COLO829 (cell line): ENCODE results near the gene ZFYVE27.
"Not testable (repeated sequence)": the region's sequence is repeated elsewhere in the genome, so short reads cannot be mapped to it uniquely, and the experiment has no call there.

Experiments used
- DNase-seq: peaks from one replicate; pipeline ENCODE4 v3.0.0; 2012; ENCODE audit warnings: low spot score

The ZFYVE27 gene, protein sequence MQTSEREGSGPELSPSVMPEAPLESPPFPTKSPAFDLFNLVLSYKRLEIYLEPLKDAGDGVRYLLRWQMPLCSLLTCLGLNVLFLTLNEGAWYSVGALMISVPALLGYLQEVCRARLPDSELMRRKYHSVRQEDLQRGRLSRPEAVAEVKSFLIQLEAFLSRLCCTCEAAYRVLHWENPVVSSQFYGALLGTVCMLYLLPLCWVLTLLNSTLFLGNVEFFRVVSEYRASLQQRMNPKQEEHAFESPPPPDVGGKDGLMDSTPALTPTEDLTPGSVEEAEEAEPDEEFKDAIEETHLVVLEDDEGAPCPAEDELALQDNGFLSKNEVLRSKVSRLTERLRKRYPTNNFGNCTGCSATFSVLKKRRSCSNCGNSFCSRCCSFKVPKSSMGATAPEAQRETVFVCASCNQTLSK

DNA sequence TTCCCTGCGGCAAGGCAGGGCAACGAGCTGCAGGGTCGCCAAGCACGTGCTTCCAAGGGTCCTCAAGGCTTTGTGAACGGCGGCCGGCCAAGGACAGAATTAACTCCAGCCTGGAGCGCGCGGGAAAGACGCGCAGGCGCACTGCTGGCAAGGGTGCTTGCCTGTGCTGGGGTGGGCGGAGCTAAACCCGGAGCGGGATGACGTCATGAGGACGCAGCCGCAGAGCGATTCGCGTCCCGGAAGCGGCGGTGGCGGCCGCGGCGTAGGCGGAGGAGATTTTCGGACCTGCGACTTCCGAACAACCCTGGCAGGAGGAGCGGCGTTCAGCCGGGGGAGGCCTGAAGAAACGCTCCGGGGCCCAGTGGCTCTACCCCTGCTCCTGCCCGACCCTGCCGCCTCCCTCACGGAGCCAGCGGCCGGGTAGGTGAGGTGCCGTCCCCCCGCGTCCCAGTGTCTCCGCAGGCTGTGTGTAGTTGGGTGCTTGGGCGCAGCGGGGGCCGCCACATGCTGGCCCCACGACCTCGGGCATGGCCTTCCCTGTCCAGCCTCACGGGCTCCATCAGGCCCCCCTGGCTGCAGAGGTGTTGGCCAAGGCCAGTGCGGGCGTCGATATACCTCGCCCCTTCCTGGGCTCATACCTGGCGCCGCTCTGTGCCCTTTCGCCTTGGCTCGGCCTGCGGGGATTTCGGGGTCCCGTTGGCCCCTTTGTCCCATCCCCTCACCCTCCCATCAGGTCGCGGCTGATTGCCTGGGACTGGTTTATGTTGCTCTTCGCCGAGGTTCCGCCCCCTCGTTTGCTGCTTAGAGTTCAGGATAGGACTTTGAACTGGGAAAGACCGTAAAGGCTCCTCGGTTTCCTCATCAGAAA, at the start of gene ZFYVE27:
TSS of gene ZFYVE27 (plus strand) at position 227 of the 868 bp plus-strand sequence. CDS start 1,350 bp downstream, outside the sequence.
- peak; percentile 98 for DNase-seq

DNA sequence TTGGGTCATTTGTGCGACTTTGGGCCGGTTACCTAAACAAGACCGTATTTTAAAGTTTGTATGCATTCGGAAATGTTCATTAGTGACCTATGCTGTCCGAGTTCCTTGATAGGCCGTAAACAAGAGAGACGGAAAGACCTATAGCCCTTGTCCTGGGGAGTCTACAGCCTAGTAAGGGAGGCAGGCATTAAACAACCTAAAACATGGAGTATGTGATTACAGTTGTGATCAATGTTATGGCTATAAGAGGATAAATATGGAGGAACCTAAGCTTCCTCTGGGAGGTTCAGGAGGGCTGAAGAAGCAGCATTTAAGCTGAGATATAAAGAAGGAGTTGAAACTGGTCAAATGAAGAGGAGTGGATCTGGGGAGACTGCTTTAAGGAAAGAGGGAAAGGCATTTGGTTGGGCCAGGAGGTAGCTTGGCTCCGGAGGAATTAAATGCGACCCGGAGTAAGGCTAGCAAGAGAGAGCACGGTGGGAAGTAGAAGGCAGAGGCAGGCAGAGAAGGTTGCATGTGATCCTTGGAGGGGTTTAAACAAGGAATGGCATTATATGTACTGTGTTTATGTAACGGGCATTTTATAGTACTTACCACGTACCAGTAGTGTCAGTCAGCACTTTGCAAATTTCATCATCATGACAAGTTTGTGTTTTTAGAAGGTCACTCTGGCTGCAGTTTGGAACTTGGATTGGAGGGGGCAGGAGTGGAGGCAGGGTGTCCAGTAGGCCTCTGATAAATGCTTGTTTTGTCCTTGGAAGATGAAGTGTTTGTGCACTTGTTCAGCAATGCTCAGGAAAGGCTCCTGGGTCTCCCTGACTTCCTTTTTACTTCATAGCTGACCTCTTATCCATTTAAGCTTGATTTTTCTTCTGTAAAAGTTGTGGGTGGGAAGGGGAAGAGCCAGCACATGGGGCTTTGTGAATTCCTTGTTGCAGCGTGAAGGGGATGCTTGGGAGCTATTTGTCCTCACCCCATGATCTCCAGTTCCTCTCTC, 48.8 kb upstream of the ZFYVE27 start:
- DNase-seq: no peak

DNA sequence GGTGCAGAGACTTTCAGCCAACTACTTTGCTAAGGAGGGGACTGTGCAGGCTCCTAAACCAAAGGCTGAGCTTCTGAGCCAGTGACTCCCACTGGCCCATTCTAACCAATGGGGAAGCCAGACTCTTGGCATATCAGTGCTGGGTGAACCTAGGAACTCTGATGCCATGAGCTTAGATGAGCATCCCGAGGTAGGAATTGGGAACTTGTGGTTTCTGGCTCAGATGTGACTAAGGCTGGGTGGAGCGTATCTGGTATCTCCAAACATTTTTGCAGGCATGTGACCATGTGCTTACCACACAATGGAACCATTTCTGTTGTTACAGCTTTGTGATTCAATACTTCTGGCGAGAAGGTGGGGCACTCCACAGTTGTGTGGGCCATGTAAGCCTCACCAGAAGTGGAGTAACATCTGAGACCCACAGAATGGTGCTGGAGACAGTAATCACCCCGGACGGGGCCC, 47.3 kb upstream of the ZFYVE27 start:
- DNase-seq: peak; percentile 29

DNA sequence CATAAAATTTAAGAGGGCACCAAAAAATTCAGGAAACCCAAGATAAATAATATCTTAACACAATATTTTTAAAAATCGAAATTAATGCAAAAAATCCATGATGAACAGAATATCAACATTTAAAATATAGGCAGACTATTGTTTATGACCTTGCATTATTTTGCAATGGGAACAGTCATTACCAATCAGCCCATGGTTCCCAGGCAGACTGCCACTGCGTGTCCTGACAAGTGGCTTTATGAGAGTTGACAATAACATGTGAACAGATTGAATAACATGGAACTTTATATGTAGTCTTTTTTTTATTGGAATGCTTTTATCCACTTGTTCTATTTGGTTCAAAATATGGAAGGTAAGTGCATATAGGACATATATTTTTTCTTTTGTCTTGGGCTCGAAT, 46.8 kb upstream of the ZFYVE27 start:
- no peak for DNase-seq

DNA sequence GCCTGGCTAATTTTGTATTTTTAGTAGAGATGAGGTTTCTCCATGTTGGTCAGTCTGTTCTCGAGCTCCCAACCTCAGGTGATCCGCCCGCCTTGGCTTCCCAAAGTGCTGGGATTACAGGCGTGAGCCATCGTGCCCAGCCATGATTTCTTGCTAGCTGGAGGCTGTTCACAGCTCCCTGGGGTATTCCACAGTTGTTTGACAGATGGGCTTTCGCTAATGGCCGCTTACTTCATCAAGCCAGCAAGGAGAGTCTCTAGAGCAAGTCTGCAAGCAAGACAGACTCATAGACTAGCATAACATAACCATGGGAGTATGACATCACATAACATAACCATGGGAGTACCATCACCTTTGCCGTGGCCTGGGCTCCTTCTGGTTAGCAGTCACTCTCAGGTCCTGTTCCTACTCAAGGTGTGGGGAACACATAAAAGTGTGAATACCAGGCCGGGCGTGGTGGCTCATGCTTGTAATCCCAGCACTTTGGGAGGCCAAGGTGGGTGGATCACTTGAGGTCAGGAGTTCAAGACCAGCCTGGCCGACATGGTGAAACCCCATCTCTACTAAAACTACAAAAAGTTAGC, 38.8 kb upstream of the ZFYVE27 start:
- DNase-seq: not testable (repeated sequence)

DNA sequence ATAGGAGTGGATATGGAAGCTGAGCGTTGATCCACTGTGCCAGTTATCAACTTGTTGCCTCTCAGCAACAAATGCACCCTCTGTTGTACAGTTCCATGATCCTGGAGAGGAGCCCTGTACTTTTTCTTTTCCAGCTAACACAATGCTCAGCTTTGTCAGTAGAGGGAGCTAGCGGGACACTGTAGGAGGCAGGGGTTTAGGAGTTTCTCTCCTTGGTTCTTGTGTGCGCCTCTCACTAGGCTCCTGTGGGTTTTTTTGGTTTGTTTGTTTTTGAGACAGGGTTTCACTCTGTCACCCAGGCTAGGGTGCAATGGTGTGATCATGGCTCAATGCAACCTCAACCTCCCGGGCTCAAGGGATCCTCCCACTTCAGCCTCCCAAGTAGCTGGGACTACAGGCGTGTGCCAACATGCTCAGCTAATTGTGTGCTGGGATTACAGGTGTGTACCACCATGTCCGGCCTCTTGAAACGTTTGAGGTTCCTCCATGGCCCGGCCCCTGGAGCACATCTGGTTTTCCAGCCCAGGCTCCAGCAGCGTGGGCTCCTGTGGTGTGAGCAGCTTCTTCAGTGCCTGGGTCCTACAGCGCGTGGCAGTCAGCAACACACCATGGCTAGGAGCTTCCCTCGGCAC, 35.4 kb upstream of the ZFYVE27 start:
- peak; percentile 81 for DNase-seq

DNA sequence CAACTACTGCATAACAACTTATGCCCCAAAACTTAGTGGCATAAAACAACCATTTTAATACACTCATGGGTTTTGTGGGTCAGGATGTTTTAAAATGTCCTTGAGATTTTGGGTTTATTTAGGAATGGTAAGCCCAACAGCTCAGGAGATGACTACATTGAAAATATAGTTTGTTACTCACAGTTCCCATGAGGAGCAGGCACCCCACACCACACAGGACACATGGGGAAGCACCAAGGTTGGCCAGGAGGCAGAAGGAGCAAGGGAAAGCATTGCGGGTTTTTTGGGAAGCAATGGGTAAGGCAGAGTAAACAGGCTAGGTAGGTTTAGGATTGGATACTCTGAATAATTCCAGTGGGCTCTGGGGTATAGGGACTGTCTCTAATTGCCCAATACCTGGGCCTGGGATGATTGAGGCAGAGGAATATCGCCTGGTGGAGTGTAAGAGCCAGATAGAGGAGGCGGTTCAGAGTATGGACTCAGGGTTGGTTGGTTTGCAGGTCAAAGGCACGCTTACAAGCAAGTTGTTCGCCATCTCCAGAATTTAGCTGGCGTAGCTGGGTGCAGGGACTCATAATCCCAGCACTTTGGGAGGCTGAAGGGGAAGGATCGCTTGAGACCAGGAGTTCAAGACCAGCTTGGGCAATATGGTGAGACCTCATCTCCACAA, 33.4 kb upstream of the ZFYVE27 start:
- no peak for DNase-seq

DNA sequence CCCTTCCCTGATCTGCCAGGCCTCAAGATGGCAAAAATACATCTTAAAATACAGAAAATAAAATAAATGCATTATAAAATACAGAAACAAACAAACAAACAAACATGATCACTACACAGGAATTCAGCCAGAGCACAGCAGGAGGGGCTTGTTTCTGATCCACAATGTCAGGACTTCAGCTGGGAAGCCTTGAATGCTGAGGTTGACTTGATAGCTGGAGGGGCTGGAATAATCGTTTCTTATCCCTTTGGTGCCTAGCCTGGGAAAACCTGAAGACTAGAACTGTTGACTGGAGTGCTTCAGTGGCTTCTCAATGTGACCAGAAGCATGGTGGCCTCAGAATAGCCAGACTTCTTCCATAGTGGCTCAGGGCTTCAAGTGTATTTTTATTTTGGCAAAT, 32.6 kb upstream of the ZFYVE27 start:
- no peak for DNase-seq

DNA sequence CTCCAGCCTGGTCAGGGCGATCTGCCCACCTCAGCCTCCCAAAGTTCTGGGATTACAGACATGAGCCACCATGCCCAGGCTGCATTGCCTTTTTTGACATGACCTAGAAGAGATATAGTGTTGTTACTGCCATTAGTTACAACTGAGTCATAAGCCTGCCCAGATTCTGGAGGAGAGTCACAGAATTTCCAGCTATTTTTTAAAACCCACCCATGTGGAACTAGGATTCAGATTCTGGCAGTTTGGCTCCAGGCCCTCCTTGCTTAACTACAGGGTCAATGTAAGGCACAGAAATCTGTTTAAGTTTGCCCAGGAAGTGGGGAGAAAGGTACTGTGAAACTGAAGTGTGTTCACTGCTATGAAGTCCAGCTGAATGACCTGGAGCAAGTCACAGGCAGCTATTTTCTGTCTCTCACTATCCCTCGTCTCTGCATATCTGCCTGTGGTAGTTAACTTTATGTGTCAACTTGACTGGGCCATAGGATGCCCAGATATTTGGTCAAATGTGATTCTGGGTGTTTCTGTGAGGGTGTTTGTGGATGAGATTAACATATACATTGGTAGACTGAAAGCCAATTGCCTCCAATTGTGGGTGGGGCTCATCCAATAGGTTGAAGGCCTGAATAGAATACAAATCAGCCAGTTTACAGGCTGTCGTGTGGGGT, 31.8 kb upstream of the ZFYVE27 start:
- no peak for DNase-seq

DNA sequence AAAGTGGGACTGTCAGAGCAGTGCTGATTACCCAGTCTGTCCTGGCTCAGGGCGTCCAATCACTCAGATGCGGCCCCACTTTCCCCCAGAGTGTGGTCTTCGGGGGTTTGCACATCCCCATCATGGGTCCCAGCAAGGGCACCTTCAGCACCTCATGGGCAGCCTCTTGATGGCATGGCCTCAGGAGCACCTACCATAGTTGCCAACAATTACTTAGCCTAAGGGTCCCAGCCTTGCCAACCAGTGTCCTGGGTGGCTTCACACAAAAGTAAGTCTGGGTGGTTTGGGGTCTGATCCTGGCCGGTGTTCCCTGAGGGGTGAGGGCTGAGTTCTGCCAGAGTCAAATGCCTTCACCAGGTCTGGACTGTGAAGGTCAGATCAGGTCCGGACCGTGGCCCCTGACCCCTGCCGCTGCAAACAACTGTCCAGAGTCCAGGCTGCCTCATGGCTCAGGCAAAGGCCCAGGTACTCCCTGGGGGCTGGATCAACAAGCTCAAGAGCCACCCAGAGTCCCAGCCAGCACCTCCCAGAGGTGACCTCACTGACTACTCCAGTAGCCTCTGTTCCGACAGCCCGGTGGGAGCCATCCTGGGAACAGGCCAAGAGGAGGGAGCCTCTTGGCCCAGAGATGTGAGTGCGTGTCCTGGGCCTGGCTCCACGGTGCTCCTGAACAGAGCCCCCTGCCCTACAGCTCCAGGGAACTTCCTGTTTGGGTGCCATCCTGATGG, 29.6 kb upstream of the ZFYVE27 start:
- DNase-seq: no peak

DNA sequence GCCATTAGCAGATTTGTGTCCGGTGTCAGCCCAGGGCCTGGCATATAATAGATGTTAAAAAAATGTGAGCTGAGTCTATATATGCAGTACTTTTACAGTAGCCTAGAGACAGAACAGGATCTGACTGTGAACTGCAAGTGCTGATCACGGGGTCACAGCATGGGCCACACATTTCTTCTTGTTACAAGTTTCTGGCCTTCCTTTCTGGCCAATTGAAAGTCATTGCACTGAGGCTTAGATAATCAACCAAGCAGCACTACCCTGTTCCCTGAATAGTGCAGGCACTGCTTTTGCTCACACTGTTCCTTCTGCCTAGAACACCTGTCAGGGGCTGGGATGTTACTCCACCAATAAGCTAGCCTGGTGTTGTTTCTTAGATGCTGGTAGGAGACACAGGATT, 28.8 kb upstream of the ZFYVE27 start:
- no peak for DNase-seq

DNA sequence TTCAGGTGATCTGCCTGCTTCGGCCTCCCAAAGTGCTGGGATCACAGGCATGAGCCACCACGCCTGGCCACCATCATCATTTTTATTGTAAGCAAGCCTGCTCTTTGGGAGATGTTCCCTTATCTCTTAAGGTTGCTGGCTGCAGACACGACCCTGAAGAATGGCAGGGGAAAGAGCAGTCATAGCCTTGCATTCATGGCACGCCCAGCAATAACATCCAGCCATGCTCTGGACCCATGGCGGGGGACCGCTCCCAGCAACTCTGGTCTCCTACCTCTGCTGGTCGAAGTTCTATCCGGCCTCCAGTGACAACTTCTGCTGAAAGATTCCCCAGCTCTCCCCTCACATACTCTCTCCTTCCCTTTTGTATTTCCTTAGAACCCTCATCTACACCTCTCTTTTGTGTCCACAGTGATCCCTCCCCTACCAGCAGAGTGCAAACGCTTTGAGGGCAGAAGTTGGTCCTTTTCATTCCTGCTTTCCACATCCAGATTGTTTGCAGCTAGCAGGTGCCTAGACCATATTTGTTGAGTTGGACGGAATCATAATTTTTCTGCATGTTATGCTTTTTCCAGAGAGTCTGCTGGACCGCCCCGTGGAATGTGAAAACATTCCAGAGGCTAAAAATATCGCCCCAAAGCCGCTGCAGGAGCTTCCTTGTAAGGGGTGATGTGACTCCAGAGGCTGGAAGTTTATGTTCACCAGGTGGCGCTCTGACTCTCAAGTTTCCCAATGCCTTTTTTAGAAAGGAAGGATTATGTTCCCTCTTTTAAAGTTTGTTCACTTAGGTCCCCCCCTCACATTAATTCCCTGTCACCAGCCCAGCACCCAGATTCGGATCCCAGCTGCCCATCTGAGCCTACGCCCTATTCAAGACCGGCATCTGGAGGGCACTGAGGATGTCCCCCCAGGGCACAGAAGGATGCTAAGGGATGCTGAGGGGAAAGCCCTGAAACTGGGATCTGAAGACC, 27.7 kb upstream of the ZFYVE27 start:
- DNase-seq: no peak

DNA sequence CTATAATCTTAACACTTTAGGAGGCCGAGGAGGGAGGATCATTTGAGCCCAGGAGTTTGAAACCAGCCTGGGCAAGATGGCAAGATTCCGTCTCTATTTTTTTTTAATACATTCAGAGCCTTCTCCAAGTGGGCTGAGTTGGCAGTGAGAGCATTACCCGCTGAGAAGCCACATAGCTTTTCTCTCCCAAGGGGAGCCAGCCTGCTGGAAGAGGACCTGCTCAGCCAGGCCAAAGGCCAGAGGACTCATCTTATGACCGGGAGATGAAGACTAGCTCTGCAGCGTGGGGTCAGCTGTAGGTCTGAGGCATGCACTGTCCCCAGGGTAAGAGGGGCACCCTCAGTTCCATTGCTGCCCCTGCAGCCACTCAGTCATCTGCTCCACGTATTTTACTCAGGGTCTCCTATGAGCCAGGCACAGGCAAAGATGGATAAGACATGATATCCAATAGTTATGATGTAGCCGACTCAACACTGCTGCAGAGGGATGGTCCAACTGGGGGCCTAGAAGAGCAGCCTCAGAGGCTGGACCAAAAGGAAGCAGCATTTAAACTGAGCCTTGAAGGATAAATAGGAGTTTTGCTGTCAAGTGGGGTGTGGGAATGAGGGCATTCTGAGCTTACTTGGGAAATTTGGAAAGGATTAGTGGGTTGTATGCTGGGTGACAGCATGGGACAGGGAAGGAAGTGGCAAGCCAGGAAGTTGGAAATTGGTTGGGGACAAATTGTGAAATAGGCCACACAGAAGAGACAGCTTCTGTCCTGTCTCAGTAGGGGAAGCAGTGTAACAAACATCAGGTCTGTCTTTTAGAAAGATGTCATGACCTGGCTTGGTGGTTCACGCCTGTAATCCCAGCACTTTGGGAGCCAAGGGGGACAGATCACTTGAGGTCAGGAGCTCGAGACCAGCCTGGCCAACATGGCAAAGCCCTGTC, 25.0 kb upstream of the ZFYVE27 start:
- no peak for DNase-seq

DNA sequence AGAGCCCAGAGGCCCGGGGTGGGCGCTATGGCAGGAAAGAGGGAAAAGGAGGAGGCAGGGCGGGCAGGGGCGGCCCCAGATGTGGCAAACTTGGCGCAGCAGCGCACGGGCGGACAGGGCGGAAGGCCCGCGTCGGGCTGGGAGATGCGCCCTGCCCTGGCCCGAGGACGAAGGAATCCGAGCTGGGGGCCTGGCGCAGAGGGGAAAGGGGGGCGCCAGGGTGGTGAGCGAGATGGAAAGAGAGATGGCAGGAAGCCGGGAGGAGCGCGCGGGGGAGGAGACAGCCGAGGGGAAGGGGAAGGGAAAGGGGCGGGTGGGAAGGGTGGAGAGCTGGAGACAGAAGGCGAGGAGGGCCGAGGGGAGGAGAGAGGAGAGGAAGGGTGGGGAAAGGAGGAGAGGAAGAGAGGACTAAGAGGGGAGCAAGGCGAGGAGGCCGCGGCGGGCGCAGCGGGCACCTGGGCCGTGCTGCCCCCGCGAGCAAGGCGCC, 23.5 kb upstream of the ZFYVE27 start, which contains the start of gene MARVELD1:
TSS of gene MARVELD1 (plus strand) at position 392 of the 487 bp plus-strand sequence. CDS start 147 bp downstream, outside the sequence.
- DNase-seq: peak; percentile 53

DNA sequence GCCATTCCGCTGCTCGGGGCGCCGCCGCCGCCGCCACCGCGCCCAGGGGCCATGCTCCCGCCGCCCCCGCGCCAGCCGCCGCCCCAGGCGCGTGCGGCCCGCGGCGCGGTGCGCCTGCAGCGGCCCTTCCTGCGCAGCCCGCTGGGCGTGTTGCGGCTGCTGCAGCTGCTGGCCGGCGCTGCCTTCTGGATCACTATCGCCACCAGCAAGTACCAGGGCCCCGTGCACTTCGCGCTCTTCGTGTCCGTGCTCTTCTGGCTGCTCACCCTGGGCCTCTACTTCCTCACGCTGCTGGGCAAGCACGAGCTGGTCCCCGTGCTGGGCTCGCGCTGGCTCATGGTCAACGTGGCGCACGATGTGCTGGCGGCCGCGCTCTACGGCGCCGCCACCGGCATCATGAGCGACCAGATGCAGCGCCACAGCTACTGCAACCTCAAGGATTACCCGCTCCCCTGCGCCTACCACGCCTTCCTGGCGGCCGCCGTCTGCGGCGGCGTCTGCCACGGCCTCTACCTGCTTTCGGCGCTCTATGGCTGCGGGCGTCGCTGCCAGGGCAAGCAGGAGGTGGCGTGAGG, 23.0 kb upstream of the ZFYVE27 start:
- no peak for DNase-seq
